ENCODE results near the gene GSTO1. TPM values are rescaled to one million over a fixed set of nuclear protein-coding genes. Genes with fewer than 3 reads are reported as not detected.
A peak's percentile ranks its signal among the peaks of the same experiment; 100 is the strongest.

Gene GSTO1
- total RNA-seq, 2 experiments from 2014 or later: 128 to 161 TPM

- Mint-ChIP-seq H3K36me3 (no peaks in the 10 kb centered on the region), H3K27ac (no peak overlapping the region), H3K4me1 (peaks cover 12% of the 10 kb centered on the region), H3K9me3 (ENCODE audit: low read depth) (no peaks in the 10 kb centered on the region), H3K27me3 (peaks cover 37% of the 10 kb centered on the region), H3K4me3 (no peak overlapping the region)
- CTCF ChIA-PET: interaction anchor here (0.6 to 11.9 kb wide), 21 partner anchors 8 to 334 kb away, joined by 3 to 290 read pairs (median 5); partner anchors contain the start of genes CFAP58, GSTO1, GSTO2 and ITPRIP
- DNase-seq (peak; percentile 90), ATAC-seq (peak; percentile 100)
Observed at GRCh38 chr10:104291439-104291951, 36.8 kb downstream of the GSTO1 start.

- no peak overlapping the region for H3K27ac Mint-ChIP-seq
- H3K36me3 Mint-ChIP-seq: no peaks in the 10 kb centered on the region
- peaks cover 30% of the 10 kb centered on the region for H3K27me3 Mint-ChIP-seq
- peaks cover 12% of the 10 kb centered on the region for H3K4me1 Mint-ChIP-seq
- no peak for ATAC-seq
- CTCF ChIA-PET: interaction anchor here (1.1 to 11.9 kb wide), 8 partner anchors 14 to 61 kb away, joined by 4 to 290 read pairs (median 48); partner anchors contain the start of genes CFAP58, GSTO2 and ITPRIP
- H3K9me3 Mint-ChIP-seq (ENCODE audit: low read depth): no peaks in the 10 kb centered on the region
- no peak for DNase-seq
- H3K4me3 Mint-ChIP-seq: no peak overlapping the region
Observed at GRCh38 chr10:104293011-104293410, 38.3 kb downstream of the GSTO1 start.

- DNase-seq (no peak), ATAC-seq (no peak)
- Mint-ChIP-seq H3K4me1 (peaks cover 12% of the 10 kb centered on the region), H3K27ac (no peak overlapping the region), H3K4me3 (no peak overlapping the region), H3K27me3 (peaks cover 23% of the 10 kb centered on the region), H3K9me3 (ENCODE audit: low read depth) (no peaks in the 10 kb centered on the region), H3K36me3 (no peaks in the 10 kb centered on the region)
- CTCF ChIA-PET: interaction anchor here (0.8 to 11.9 kb wide), 11 partner anchors 9 to 60 kb away, joined by 3 to 290 read pairs (median 20); partner anchors contain the start of genes CFAP58, GSTO2 and ITPRIP
Observed at GRCh38 chr10:104293781-104294321, 39.2 kb downstream of the GSTO1 start.

- Mint-ChIP-seq H3K4me3 (no peak overlapping the region), H3K4me1 (peaks cover 17% of the 10 kb centered on the region), H3K36me3 (no peaks in the 10 kb centered on the region), H3K9me3 (ENCODE audit: low read depth) (no peaks in the 10 kb centered on the region), H3K27me3 (peaks cover 4% of the 10 kb centered on the region), H3K27ac (no peak overlapping the region)
- CTCF ChIA-PET: interaction anchor here (2.2 to 11.9 kb wide), 5 partner anchors 9 to 57 kb away, joined by 7 to 290 read pairs (median 19); partner anchors contain the start of gene CFAP58
- ATAC-seq (no peak), DNase-seq (no peak)
Observed at GRCh38 chr10:104296687-104297436, 42.2 kb downstream of the GSTO1 start.

GRCh38 chr10:104297697-104298660, 43.3 kb downstream of the GSTO1 start:
- no peak for ATAC-seq
- no peaks in the 10 kb centered on the region for H3K9me3 Mint-ChIP-seq (ENCODE audit: low read depth)
- peaks cover 13% of the 10 kb centered on the region for H3K4me1 Mint-ChIP-seq
- CTCF ChIA-PET: interaction anchor here (0.6 to 3.7 kb wide), 5 partner anchors 9 to 53 kb away, joined by 3 to 30 read pairs (median 4); no protein-coding TSS in a partner anchor
- DNase-seq: no peak
- H3K27me3 Mint-ChIP-seq: peaks cover 3% of the 10 kb centered on the region
- no peaks in the 10 kb centered on the region for H3K36me3 Mint-ChIP-seq
- H3K4me3 Mint-ChIP-seq: no peak overlapping the region
- no peak overlapping the region for H3K27ac Mint-ChIP-seq

- CTCF ChIA-PET: interaction anchor here (0.6 to 3.7 kb wide), 5 partner anchors 7 to 51 kb away, joined by 3 to 30 read pairs (median 5); no protein-coding TSS in a partner anchor
- no peak overlapping the region for H3K27ac Mint-ChIP-seq
Observed at GRCh38 chr10:104299031-104299904, 44.6 kb downstream of the GSTO1 start.

GRCh38 chr10:104300002-104300735, 45.5 kb downstream of the GSTO1 start:
- Mint-ChIP-seq H3K4me1 (peaks cover 23% of the 10 kb centered on the region), H3K4me3 (no peak overlapping the region), H3K36me3 (peaks cover 2% of the 10 kb centered on the region), H3K27ac (no peak overlapping the region), H3K27me3 (peaks cover 2% of the 10 kb centered on the region), H3K9me3 (ENCODE audit: low read depth) (peaks cover 4% of the 10 kb centered on the region)
- no peak for DNase-seq
- no peak for ATAC-seq
- CTCF ChIA-PET: interaction anchor here (0.8 to 3.7 kb wide), 6 partner anchors 8 to 54 kb away, joined by 3 to 30 read pairs (median 5); partner anchors contain the start of gene CFAP58

More at GRCh38 chr10:104299031-104299904, 44.6 kb downstream of the GSTO1 start:
- H3K36me3 Mint-ChIP-seq: peaks cover 2% of the 10 kb centered on the region
- peaks cover 20% of the 10 kb centered on the region for H3K4me1 Mint-ChIP-seq
- ATAC-seq: no peak
- peaks cover 2% of the 10 kb centered on the region for H3K27me3 Mint-ChIP-seq
- H3K9me3 Mint-ChIP-seq (ENCODE audit: low read depth): peaks cover 4% of the 10 kb centered on the region
- H3K4me3 Mint-ChIP-seq: no peak overlapping the region
- DNase-seq: no peak

GRCh38 chr10:104300736-104301292, 46.1 kb downstream of the GSTO1 start:
- peak; percentile 48 for ATAC-seq
- no peak overlapping the region for H3K4me3 Mint-ChIP-seq
- H3K27ac Mint-ChIP-seq: peak overlapping the region; percentile 6
- H3K27me3 Mint-ChIP-seq: no peaks in the 10 kb centered on the region
- H3K36me3 Mint-ChIP-seq: peaks cover 2% of the 10 kb centered on the region
- DNase-seq: no peak
- H3K9me3 Mint-ChIP-seq (ENCODE audit: low read depth): peaks cover 4% of the 10 kb centered on the region
- H3K4me1 Mint-ChIP-seq: peaks cover 24% of the 10 kb centered on the region
- CTCF ChIA-PET: interaction anchor here (0.8 to 3.7 kb wide), 4 partner anchors 9 to 53 kb away, joined by 3 to 30 read pairs (median 4); partner anchors contain the start of gene CFAP58

GRCh38 chr10:104301907-104302690, 47.4 kb downstream of the GSTO1 start:
- Mint-ChIP-seq H3K27me3 (no peaks in the 10 kb centered on the region), H3K4me3 (no peak overlapping the region), H3K27ac (no peak overlapping the region), H3K4me1 (peaks cover 29% of the 10 kb centered on the region), H3K9me3 (ENCODE audit: low read depth) (peaks cover 4% of the 10 kb centered on the region), H3K36me3 (peaks cover 2% of the 10 kb centered on the region)
- DNase-seq: no peak
- CTCF ChIA-PET: interaction anchor here (0.9 to 14.7 kb wide), 4 partner anchors 7 to 48 kb away, joined by 3 to 270 read pairs (median 25); partner anchors contain the start of gene CFAP58
- ATAC-seq: no peak

GRCh38 chr10:104303594-104304355, 49.1 kb downstream of the GSTO1 start:
- Mint-ChIP-seq H3K27ac (no peak overlapping the region), H3K4me1 (peaks cover 41% of the 10 kb centered on the region), H3K4me3 (no peak overlapping the region), H3K27me3 (no peaks in the 10 kb centered on the region), H3K36me3 (peaks cover 4% of the 10 kb centered on the region), H3K9me3 (ENCODE audit: low read depth) (peaks cover 4% of the 10 kb centered on the region)
- DNase-seq: no peak
- no peak for ATAC-seq
- CTCF ChIA-PET: interaction anchor here (1.0 to 14.7 kb wide), 6 partner anchors 8 to 46 kb away, joined by 3 to 270 read pairs (median 23); partner anchors contain the start of gene CFAP58
